ENCODE measurements around the gene STX4.

STX4 gene

DNA sequence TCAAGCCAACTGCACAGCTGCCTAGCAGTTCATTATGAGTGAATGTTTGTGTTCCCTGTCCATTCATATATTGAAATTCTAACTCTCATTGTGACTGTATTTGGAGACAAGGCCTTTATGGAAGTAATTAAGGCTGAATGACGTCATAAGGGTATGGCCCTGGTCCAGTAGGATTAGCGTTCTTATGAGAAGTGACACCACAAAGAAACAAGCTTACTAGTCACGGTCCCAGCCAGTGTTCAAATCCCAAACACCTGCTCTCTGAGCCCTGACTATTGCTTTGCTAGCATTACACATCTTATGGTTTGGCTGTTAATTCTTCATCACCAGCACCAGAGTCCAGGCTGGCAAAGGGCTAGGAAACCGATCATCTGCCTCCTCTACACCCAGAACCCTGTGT is 38.5 kb downstream of the STX4 start:
- DNase-seq, result no peak

DNA sequence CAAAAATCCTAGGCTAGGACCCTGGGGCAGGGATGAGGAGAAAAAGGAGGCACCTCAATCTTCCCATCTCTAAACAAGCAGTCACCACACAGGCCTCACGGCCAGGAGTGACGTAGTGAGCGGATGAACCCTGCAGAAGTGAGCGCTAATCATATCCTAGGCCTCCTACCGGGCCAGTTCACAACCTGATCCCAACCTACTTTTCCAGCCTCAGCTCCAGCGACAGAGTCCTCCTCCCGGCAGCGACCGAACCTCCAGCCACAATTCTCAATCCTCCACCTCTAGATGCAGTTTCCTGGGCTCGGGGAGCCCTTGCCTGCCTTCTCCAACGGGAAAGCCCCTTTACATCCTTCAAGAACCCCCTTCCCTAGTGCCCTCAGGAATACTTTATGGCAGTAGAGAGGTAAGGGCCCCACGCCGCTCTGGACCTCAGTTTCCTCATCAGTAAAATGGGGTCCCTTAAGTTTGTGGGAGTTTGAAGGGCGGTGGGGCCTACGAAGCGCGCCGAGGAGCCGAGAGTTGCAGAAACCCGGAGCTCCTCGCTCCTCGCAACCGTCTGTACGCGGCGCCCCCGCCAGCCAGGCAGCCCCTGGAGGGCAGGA is 39.3 kb downstream of the STX4 start:
- peak; percentile 33 for DNase-seq

GRCh38 chr16:31073142-31073969 is 40.0 kb downstream of the STX4 start:
- peak; percentile 91 for DNase-seq

GRCh38 chr16:31073970-31074813 is 40.8 kb downstream of the STX4 start, which contains the start of the genes ZNF646 and ZNF668:
ZNF646 (plus strand) TSS chr16:31074422; CDS start chr16:31076325, 1,903 bp downstream.
ZNF668 (minus strand) TSS chr16:31074240; CDS start chr16:31064459, 9,781 bp downstream.
- peak; percentile 98 for DNase-seq

GRCh38 chr16:31074814-31075183 is 41.4 kb downstream of the STX4 start:
- DNase-seq, result no peak

DNA sequence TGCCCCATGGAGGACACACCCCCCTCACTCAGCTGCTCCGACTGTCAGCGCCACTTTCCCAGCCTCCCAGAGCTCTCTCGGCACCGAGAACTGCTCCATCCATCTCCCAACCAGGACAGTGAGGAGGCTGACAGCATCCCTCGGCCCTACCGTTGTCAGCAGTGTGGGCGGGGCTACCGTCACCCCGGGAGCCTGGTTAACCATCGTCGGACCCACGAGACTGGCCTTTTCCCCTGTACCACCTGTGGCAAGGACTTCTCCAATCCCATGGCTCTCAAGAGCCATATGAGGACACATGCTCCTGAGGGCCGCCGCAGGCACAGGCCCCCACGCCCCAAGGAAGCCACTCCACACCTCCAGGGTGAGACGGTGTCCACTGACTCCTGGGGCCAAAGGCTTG is 43.0 kb downstream of the STX4 start:
- no peak for DNase-seq

DNA sequence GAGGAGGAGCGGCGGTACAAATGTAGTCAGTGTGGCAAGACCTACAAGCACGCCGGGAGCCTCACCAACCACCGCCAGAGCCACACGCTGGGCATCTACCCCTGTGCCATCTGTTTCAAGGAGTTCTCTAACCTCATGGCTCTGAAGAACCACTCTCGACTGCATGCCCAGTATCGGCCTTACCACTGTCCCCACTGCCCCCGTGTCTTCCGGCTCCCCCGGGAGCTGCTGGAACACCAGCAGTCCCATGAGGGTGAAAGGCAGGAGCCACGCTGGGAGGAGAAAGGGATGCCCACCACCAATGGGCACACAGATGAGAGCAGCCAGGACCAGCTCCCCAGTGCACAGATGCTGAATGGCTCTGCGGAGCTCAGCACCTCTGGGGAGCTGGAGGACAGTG is 43.7 kb downstream of the STX4 start:
- no peak for DNase-seq

- no peak for DNase-seq
Measured at GRCh38 chr16:31077592-31078396, 44.4 kb downstream of the STX4 start.

DNA sequence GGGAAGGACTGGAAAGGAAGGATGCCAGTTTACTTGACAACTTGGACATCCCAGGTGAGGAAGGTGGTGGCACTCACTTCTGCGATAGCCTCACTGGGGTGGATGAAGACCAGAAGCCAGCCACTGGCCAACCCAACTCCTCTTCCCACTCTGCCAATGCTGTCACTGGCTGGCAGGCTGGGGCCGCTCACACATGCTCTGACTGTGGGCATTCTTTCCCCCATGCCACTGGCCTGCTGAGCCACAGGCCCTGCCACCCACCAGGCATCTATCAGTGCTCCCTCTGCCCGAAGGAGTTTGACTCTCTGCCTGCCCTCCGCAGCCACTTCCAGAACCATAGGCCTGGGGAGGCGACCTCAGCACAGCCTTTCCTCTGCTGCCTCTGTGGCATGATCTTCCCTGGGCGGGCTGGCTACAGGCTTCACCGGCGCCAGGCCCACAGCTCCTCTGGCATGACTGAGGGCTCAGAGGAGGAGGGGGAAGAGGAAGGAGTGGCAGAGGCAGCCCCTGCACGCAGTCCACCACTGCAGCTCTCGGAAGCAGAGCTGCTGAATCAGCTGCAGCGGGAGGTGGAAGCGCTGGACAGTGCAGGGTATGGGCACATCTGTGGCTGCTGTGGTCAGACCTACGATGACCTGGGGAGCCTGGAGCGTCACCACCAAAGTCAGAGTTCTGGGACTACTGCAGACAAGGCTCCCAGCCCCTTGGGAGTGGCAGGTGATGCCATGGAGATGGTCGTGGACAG is 45.4 kb downstream of the STX4 start:
- DNase-seq, result no peak

- no peak for DNase-seq
Measured at GRCh38 chr16:31079342-31079944, 46.1 kb downstream of the STX4 start.

GRCh38 chr16:31080035-31080629 is 46.8 kb downstream of the STX4 start:
- DNase-seq, result no peak

- DNase-seq, result no peak
Measured at GRCh38 chr16:31080756-31081419, 47.5 kb downstream of the STX4 start.

GRCh38 chr16:31081428-31082351 is 48.3 kb downstream of the STX4 start:
- DNase-seq, result no peak

DNA sequence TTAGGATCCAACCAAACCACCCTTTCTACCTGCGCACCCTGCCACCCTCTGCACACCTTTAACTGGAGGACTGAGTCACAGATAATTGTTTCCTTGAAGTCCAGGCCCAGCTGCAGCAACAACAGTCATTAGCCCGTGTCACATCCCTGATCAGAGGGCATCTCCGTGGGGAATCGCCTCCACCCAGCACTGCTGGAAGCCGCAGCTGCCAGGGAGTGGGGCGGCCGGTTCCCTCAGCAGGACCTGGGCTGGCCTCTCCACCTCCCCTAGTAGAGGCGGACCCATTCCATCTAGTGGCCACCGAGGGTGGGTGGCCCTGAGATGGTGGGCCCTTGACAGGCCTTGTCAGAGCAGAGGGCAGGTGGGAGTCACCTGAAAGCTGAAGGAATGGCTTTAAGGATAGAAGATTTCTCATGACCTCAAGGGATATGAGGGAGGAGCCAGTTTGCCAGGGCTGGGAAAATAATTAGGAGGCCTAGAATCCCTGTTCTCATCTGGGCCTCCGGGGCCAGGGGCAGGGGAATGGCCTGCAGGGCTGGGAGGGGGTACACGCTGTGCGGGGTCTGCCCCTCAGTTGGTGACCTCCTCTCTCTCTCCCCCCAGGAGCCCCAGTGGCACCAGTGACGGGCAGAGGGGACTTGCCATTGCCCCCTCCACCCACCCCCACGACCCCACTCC is 49.1 kb downstream of the STX4 start:
- DNase-seq, result no peak

DNA sequence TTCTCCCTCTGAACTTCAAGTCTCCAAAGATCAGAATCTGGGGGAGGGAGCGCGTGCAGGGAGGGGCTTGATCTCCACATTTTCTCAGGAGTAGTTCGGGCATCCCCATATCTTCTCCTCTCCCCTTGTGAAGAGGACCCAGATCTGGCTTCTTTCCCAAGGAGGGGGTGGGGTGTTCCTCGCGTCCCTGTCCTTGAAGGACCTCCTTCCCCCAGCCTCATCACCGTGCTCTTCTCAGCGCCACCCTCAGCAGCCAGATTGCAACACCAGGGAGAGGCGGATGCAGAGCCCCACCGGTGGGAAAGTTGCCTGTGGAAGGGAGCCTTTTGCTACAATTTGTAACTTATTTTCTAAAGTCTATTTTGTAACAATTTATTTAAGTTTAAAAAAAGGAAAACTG is 49.7 kb downstream of the STX4 start:
- DNase-seq, result no peak

- no peak for DNase-seq
Measured at GRCh38 chr16:31083556-31083955, 50.2 kb downstream of the STX4 start.

DNA sequence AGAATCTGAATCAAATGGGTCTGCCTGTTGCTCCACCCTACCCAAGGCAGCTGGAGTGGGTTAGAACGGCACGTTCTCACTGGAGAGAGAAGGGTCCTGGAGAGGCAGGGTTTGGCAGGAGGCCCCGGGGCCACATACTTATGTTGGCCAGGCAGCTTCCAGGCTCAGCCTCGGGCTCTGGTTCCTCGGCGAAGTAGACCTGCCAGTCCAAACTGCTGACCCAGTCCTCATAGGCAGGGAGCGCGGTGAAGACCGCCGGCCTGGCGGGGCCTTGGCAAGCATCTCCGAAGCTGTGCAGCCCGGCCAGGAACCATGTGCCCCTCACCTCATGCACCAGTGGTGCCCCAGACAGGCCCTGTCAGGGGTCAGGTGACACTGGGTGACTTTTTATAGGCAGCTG is 50.6 kb downstream of the STX4 start:
- DNase-seq, result no peak

GRCh38 chr16:31084584-31085302 is 51.4 kb downstream of the STX4 start:
- DNase-seq, result no peak
